Measurements from ENCODE around the gene KL.

DNA sequence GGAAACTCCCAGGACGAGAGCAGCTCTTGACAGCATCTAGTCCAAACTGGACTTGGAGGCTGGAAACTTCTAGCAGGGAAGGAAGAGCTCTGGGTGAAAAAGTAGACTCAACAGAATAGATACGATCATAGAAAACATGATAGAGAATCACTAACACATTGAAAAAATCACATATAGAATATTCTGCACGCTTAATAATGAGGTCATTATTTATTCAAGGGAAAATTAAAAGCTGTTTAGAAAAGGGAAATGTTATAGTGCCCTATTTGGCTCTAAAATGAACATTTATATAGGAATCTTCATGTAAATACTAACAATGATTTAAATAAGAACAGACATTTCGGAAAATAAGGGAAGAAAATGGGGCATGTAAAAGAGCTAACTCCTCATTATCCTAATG is 15.1 kb downstream of the KL start:
- no peak for TF ChIP-seq ELF4 (CRISPR knock-in tag; IDR thresholded peaks at IDR 0.05; ENCODE audit: low read depth)
- TF ChIP-seq, protein P1, sequence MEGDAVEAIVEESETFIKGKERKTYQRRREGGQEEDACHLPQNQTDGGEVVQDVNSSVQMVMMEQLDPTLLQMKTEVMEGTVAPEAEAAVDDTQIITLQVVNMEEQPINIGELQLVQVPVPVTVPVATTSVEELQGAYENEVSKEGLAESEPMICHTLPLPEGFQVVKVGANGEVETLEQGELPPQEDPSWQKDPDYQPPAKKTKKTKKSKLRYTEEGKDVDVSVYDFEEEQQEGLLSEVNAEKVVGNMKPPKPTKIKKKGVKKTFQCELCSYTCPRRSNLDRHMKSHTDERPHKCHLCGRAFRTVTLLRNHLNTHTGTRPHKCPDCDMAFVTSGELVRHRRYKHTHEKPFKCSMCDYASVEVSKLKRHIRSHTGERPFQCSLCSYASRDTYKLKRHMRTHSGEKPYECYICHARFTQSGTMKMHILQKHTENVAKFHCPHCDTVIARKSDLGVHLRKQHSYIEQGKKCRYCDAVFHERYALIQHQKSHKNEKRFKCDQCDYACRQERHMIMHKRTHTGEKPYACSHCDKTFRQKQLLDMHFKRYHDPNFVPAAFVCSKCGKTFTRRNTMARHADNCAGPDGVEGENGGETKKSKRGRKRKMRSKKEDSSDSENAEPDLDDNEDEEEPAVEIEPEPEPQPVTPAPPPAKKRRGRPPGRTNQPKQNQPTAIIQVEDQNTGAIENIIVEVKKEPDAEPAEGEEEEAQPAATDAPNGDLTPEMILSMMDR (IDR thresholded peaks at IDR 0.05), result no peak
- TF ChIP-seq JUN (CRISPR knock-in tag; IDR thresholded peaks at IDR 0.05), result no peak
- no peak for TF ChIP-seq STAT6 (CRISPR knock-in tag; conservative IDR thresholded peaks at IDR 0.05; ENCODE audit: low read depth)
- TF ChIP-seq, protein P2, sequence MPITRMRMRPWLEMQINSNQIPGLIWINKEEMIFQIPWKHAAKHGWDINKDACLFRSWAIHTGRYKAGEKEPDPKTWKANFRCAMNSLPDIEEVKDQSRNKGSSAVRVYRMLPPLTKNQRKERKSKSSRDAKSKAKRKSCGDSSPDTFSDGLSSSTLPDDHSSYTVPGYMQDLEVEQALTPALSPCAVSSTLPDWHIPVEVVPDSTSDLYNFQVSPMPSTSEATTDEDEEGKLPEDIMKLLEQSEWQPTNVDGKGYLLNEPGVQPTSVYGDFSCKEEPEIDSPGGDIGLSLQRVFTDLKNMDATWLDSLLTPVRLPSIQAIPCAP (CRISPR knock-in tag; IDR thresholded peaks at IDR 0.05), result no peak
- TF ChIP-seq HMGXB4 (CRISPR knock-in tag; IDR thresholded peaks at IDR 0.05), result no peak
- no peak for TF ChIP-seq SP1 (CRISPR knock-in tag; conservative IDR thresholded peaks at IDR 0.05)
- TF ChIP-seq, protein P3, sequence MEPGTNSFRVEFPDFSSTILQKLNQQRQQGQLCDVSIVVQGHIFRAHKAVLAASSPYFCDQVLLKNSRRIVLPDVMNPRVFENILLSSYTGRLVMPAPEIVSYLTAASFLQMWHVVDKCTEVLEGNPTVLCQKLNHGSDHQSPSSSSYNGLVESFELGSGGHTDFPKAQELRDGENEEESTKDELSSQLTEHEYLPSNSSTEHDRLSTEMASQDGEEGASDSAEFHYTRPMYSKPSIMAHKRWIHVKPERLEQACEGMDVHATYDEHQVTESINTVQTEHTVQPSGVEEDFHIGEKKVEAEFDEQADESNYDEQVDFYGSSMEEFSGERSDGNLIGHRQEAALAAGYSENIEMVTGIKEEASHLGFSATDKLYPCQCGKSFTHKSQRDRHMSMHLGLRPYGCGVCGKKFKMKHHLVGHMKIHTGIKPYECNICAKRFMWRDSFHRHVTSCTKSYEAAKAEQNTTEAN (CRISPR knock-in tag; IDR thresholded peaks at IDR 0.05), result no peak
- TF ChIP-seq, protein P4, sequence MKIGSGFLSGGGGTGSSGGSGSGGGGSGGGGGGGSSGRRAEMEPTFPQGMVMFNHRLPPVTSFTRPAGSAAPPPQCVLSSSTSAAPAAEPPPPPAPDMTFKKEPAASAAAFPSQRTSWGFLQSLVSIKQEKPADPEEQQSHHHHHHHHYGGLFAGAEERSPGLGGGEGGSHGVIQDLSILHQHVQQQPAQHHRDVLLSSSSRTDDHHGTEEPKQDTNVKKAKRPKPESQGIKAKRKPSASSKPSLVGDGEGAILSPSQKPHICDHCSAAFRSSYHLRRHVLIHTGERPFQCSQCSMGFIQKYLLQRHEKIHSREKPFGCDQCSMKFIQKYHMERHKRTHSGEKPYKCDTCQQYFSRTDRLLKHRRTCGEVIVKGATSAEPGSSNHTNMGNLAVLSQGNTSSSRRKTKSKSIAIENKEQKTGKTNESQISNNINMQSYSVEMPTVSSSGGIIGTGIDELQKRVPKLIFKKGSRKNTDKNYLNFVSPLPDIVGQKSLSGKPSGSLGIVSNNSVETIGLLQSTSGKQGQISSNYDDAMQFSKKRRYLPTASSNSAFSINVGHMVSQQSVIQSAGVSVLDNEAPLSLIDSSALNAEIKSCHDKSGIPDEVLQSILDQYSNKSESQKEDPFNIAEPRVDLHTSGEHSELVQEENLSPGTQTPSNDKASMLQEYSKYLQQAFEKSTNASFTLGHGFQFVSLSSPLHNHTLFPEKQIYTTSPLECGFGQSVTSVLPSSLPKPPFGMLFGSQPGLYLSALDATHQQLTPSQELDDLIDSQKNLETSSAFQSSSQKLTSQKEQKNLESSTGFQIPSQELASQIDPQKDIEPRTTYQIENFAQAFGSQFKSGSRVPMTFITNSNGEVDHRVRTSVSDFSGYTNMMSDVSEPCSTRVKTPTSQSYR (CRISPR knock-in tag; IDR thresholded peaks at IDR 0.05), result no peak
- TF ChIP-seq, protein P5, sequence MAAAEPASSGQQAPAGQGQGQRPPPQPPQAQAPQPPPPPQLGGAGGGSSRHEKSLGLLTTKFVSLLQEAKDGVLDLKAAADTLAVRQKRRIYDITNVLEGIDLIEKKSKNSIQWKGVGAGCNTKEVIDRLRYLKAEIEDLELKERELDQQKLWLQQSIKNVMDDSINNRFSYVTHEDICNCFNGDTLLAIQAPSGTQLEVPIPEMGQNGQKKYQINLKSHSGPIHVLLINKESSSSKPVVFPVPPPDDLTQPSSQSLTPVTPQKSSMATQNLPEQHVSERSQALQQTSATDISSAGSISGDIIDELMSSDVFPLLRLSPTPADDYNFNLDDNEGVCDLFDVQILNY (CRISPR knock-in tag; IDR thresholded peaks at IDR 0.05), result no peak
